OCI-LY7 (cell line): Measurements from ENCODE around the gene TUSC7. TPM values are rescaled to one million over a fixed set of nuclear protein-coding genes. Genes with fewer than 3 reads are reported as not detected.

Source experiments
- BruUV-seq: library from RNA; stranded (reverse); fragments of 400-500 nt; replicated peaks from 2 replicates; lab custom pipeline; 2021; lab: Mats Ljungman, UMichigan
- CTCF ChIA-PET: fragments of 300-600 bp; sonication (Branson Sonifier 250); formaldehyde crosslinking; loops from one replicate; lab custom pipeline; 2022; ENCODE audit warnings: antibody characterized with exemption; ENCODE audit not compliant: unreplicated experiment; lab: Charles Lee
- POLR2A ChIA-PET: fragments of 300-600 bp; sonication (Branson Sonifier 250); formaldehyde crosslinking; loops from one replicate; lab custom pipeline; 2022; ENCODE audit warnings: antibody characterized with exemption; lab: Charles Lee
- DNase-seq: peaks from one replicate; pipeline ENCODE4 v3.0.0-alpha.2; 2015; ENCODE audit warnings: low spot score
- H2AFZ ChIP-seq: fragments of 200-600 bp; sonication (generic), shearing (Covaris generic); 2 replicates; pipeline ENCODE4 v1.6.1; 2014; ENCODE audit warnings: mild to moderate bottlenecking, antibody characterized with exemption, low read length, moderate library complexity
- H3K27ac ChIP-seq: fragments of 200-600 bp; sonication (generic); 2 replicates; pipeline ENCODE4 v1.5.1; 2014; ENCODE audit warnings: mixed run types, low read depth, mild to moderate bottlenecking, moderate library complexity, low read length, inconsistent platforms; ENCODE audit not compliant: poor library complexity, severe bottlenecking
- H3K36me3 ChIP-seq: fragments of 200-600 bp; sonication (generic); 2 replicates; pipeline ENCODE4 v1.6.1; 2014; ENCODE audit warnings: mild to moderate bottlenecking, antibody characterized with exemption, low read length, moderate library complexity, mixed read lengths; ENCODE audit not compliant: insufficient read depth
- H3K4me1 ChIP-seq: fragments of 200-600 bp; sonication (generic); 2 replicates; pipeline ENCODE4 v1.5.1; 2014; ENCODE audit warnings: mild to moderate bottlenecking, low read length; ENCODE audit not compliant: insufficient read depth, poor library complexity, severe bottlenecking
- H3K4me2 ChIP-seq: fragments of 200-600 bp; sonication (generic); 2 replicates; pipeline ENCODE4 v1.6.1; 2014; ENCODE audit warnings: mild to moderate bottlenecking, low read length
- H3K4me3 ChIP-seq: fragments of 200-600 bp; sonication (generic); 2 replicates; pipeline ENCODE4 v1.5.1; 2014; ENCODE audit warnings: mild to moderate bottlenecking, low read depth, low read length; ENCODE audit not compliant: poor library complexity, severe bottlenecking
- H3K79me2 ChIP-seq: fragments of 200-600 bp; sonication (generic); 2 replicates; pipeline ENCODE4 v1.6.1; 2016; ENCODE audit warnings: low read depth, mild to moderate bottlenecking, low read length, moderate library complexity, mixed read lengths; ENCODE audit not compliant: insufficient read depth
- H3K9me2 ChIP-seq: fragments of 200-600 bp; sonication (generic); 2 replicates; pipeline ENCODE4 v1.6.1; 2016; ENCODE audit warnings: mild to moderate bottlenecking, low read length, mixed read lengths; ENCODE audit not compliant: insufficient read depth
- H3K9me3 ChIP-seq: fragments of 200-600 bp; sonication (generic); 2 replicates; pipeline ENCODE4 v1.6.1; 2014; ENCODE audit warnings: mild to moderate bottlenecking, mixed run types, low read length, mixed read lengths
- H4K20me1 ChIP-seq: fragments of 200-600 bp; sonication (generic); 2 replicates; pipeline ENCODE4 v1.6.1; 2014; ENCODE audit warnings: mild to moderate bottlenecking, antibody characterized with exemption, low read length, moderate library complexity, mixed read lengths; ENCODE audit not compliant: insufficient read depth
- CTCF ChIP-seq: fragments of 200-600 bp; sonication (generic); conservative IDR thresholded peaks from 2 replicates; pipeline ENCODE4 v1.5.1; 2014; ENCODE audit warnings: mild to moderate bottlenecking, antibody characterized with exemption, low read length, moderate library complexity, mixed read lengths
- EZH2phosphoT487 ChIP-seq: fragments of 200-600 bp; sonication (generic); IDR thresholded peaks from 2 replicates; pipeline ENCODE4 v1.6.1; 2018; ENCODE audit warnings: low read depth, borderline replicate concordance, mild to moderate bottlenecking, mixed run types, antibody characterized with exemption, low read length, moderate library complexity, mixed read lengths
- intact Hi-C: fragments of 100-400 bp; cut with micrococcal nuclease; formaldehyde crosslinking; loops from one replicate; pipeline ENCODE4 v1.10.0; 2022; ENCODE audit not compliant: unreplicated experiment
- total RNA-seq, 2 experiments: library from RNA; depleted of rRNA in 1 of 2; stranded (reverse); fragments of >200 nt in 1 of 2; shearing (Covaris generic) in 1 of 2; gene quantifications; 2 replicates each; pipeline ENCODE4 v1.2.3, GENCODE V29; 2014 to 2022

The TUSC7 gene
- total RNA-seq, 2 experiments from 2014 or later, result not detected

GRCh38 chr3:116743062-116743461, 33.5 kb downstream of the TUSC7 start:
- DNase-seq, result no peak
- no peak overlapping the region for H3K4me3 ChIP-seq
- no peaks in the 10 kb centered on the region for H3K4me1 ChIP-seq
- H3K4me2 ChIP-seq, result no peak overlapping the region
- ChIA-PET POLR2A (interaction anchor here (0.6 to 0.7 kb wide), 3 partner anchors 71 to 819 kb away, joined by 3 to 5 read pairs (median 4); no protein-coding TSS in a partner anchor), CTCF (no interaction called here)
- H3K9me3 ChIP-seq, result no peaks in the 10 kb centered on the region
- no TSS peak for BruUV-seq
- TF ChIP-seq EZH2phosphoT487 (no peak), CTCF (no peak)
- H3K9me2 ChIP-seq, result no peaks in the 10 kb centered on the region
- no peak overlapping the region for H2AFZ ChIP-seq
- intact Hi-C loops, result no loop called here
- no peaks in the 10 kb centered on the region for H3K36me3 ChIP-seq
- no peak overlapping the region for H3K27ac ChIP-seq
- H4K20me1 ChIP-seq, result no peaks in the 10 kb centered on the region
- H3K79me2 ChIP-seq, result no peaks in the 10 kb centered on the region

GRCh38 chr3:116749388-116749787, 39.8 kb downstream of the TUSC7 start:
- no peaks in the 10 kb centered on the region for H4K20me1 ChIP-seq
- intact Hi-C loops, result no loop called here
- ChIA-PET CTCF (no interaction called here), POLR2A (interaction anchor here (0.7 kb wide), 1 partner anchor 260 kb away, joined by 3 read pairs; no protein-coding TSS in a partner anchor)
- H3K4me1 ChIP-seq, result no peaks in the 10 kb centered on the region
- no peak overlapping the region for H2AFZ ChIP-seq
- no TSS peak for BruUV-seq
- TF ChIP-seq CTCF (no peak), EZH2phosphoT487 (no peak)
- no peaks in the 10 kb centered on the region for H3K9me3 ChIP-seq
- no peak overlapping the region for H3K4me2 ChIP-seq
- no peaks in the 10 kb centered on the region for H3K36me3 ChIP-seq
- no peaks in the 10 kb centered on the region for H3K79me2 ChIP-seq
- no peak for DNase-seq
- H3K9me2 ChIP-seq, result no peaks in the 10 kb centered on the region
- no peak overlapping the region for H3K4me3 ChIP-seq
- no peak overlapping the region for H3K27ac ChIP-seq

GRCh38 chr3:116757315-116757714, 47.7 kb downstream of the TUSC7 start:
- intact Hi-C loops, result no loop called here
- Histone ChIP-seq H3K9me3 (no peaks in the 10 kb centered on the region), H3K4me3 (no peak overlapping the region), H3K9me2 (no peaks in the 10 kb centered on the region), H2AFZ (no peak overlapping the region), H3K36me3 (no peaks in the 10 kb centered on the region), H3K79me2 (no peaks in the 10 kb centered on the region), H3K27ac (no peak overlapping the region), H3K4me2 (no peak overlapping the region), H3K4me1 (no peaks in the 10 kb centered on the region), H4K20me1 (no peaks in the 10 kb centered on the region)
- CTCF ChIA-PET, result no interaction called here
- no TSS peak for BruUV-seq
- DNase-seq, result no peak
- TF ChIP-seq CTCF, result no peak
- POLR2A ChIA-PET, result no interaction called here
